Activated CD8-positive, alpha-beta memory T cell treated with anti-CD3 and anti-CD28 coated beads, Interleukin-2, amount 50 U/mL, for 4 hours (primary cell): ENCODE measurements around the gene RAPGEF4.

Experiments used
- DNase-seq: peaks from one replicate; pipeline ENCODE4 v3.0.0-alpha.2; 2020

Gene RAPGEF4

DNA sequence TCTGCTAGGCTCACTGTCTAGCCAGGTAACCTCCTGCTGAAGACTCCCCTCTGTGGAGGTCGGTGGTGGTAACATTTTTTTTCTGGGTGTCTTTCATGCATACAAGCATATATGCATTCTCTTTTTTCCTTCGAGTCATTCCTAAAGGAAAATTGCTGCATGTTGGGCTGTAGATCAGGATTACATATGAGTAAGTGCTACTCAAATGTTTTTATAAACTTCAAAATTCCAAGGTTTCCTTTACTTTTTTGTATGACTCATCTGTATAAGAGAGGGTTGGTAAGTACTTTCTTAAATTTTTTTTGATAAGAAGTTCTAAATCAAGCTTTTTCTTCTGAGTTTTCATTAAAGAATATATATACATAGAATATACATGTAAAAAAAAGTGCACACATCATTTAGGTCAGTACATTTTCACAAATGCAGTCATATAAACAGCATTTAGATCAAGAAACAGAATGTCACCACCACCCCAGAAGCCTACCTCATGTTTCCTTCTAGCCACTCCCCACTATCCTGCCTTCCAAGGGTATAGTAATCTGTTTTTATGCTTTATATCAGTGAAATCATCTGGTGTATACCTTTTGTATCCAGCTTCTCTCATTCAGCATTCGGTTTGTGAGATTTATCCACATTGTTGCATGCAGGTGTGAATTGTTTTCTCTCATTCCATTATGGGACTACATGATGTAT, 212.0 kb downstream of the RAPGEF4 start:
- DNase-seq: no peak

DNA sequence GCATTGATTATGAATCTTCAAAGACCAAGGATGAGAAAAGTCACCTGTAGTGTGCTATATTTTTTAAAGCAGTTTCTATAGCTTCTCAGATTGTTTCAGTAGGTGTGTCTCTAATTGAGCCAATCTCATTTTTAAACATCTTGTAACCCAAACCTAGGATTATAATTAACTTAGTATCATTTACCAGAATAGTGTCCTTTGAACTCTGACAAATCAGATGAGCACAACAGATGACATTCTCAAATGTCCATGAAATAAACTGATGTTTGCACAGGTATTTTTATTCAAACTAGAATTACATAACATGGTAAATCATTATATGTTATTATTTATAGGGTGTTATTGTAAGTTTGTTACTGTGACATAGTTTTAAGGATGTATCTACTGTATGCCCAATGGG, 213.9 kb downstream of the RAPGEF4 start:
- DNase-seq: no peak

DNA sequence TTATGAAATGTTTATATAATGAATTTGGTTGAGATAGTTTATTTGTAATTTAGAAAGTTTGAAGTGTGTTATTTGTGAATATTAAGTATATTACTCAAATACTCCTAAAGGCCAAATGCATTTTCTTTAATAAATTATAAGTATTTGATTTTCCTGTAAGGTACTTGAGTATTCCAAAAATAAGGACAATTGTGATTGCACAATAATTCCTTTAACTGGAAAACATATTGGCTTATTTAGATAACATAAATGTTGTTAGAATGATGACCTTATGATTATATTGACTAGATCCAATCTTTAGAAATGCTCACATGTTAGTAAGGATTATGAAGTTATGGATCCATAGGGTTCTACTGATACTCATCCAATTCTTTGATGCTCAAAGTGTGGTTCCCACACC, 214.9 kb downstream of the RAPGEF4 start:
- DNase-seq: no peak

DNA sequence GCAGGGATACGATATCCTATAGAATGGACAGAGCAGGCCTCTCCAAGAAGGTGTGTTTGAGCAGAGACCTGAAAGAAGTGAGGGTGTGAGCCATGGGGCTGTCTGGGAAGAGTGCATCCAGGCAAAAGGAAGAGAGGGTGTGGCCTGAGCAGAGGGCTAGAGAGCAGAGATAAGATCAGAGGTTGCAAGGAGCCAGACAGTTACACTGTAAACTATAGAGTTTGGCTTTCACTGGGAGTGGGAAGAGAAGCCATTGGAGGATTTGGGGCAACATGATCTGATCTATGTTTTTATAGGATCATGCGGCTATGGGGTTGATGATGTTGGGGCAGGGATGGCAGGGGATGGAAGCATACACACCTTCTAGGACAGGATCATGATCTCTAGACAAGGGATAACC, 215.9 kb downstream of the RAPGEF4 start:
- DNase-seq: no peak

DNA sequence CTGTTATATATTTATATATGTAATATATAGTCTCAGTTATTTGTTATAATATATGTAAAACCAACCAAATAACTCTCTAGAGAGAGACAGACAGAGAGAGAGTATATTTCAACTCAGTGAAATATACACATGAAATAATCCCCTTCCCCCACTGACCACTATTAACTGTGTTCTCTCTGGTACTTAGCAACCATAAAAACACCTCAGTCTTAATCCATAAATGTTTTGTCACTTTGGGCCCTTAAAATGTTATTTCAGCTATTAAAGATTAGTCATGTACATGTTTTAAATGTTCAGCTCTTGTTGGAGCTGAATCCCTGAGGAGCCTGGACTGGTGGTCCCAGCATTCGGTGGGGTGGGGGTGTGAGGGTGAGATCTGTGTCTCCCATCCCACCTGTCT, 217.8 kb downstream of the RAPGEF4 start:
- no peak for DNase-seq

DNA sequence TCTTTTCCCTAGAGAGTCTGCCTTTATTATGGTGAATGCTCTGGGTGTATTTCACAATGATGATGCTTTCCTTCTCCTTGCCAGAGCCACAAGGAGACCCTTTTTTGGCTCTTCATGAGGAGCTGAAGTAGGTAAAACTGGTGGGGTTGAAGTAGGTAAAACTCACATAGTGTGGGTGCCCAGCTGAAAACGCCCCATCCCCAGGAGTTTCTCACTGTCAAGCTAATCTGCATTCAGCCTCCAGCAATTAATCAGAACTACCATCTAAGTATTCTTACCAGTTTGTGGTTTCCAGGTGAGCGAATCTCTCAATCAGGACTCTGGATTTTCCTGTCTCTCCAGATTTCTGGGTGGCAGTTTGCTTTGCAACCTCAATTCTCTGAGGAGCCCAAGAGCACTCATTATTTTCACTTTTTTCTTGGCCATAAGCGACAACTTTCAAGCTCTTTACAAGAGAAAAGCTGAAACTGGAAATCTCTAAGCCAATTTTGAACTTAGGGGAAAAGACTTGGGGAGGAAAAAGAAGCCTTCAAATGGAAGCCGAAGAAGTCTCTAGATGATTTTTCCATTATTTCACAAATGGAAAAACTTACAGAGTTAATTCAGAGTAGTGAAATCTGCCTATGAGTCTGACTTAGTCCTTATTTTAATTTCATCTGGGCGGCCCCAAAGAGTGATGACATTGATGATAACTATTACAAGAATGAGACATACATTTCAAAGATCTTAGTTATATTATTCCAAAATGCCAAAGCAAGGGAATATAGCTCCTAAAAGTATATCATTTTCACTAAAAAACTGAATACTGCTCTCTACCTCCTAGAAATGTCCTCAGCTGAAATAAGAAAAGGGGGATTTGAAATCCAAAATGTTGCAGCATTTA, 218.6 kb downstream of the RAPGEF4 start:
- DNase-seq: no peak

DNA sequence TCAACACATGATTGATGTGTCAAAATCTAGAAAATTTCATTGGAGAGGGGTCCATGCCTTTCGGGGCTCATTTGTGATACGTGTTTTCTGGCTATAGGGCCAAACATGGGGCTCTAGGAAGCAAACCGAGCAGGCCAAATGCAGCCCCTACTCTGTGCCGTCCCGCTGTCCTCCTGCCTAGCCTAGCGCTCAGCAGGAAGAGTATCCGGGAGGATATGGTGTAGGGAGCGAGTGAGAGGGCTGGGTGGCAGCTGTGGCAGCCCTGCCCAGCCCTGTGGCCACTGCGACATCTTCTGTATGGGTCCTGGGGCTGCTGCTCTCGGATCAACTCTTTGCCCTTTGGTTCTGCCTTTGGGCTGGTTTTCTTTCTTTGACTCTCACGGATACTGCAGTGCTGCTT, 219.9 kb downstream of the RAPGEF4 start:
- DNase-seq: no peak

DNA sequence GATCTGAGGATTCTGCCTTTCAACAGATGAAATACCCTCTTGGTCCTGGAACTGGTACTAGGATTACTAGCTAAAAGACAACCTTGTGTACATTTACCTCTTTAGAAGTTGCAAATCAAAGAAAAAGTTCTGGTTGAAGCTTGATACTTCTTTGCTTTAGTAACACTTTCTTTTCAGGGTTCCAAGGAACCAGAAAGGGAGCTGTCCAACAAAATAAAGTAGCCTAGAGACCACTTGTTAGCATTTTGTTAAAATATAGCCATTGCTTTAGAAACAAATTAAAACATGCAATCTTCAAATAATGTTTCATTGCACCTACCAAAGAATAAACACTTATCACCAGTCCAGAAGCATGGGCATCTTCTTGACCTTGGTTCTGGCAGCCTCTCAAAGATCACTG, 222.1 kb downstream of the RAPGEF4 start:
- DNase-seq: no peak

DNA sequence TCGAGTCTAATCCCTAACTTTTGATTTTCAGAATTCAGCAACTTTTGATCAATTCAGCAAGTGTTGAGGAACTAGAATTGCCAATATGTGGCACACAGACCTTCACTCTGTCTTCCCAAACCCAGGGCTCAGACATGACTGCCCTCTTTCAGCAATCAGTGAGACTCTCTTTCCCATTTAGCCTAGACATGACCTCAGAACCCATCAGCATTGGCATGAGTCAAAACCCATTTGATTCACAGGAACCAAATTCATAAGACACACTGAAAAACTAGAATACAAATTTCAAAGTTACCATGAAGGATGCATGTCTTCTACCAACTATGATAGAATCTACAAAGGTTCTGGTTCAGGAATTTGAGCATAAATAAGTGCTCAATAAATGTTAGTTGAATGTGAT, 226.4 kb downstream of the RAPGEF4 start:
- DNase-seq: no peak

DNA sequence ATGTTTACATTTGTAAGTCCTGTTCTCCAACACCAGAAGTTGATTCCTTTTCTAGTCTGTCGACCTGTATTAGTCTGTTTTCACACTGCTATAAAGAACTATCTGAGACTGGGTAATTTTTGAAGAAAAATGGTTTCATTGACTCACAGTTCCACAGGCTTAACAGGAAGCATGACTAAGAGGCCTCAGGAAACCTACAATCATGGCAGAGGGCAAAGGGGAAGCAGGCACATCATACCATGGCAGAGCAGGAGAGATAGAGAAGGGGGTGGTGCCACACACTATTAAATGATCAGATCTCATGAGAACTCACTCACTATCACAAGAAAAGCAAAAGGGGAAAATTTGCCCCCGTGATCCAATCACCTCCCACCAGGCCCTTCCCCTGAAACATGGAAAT, 227.2 kb downstream of the RAPGEF4 start:
- no peak for DNase-seq

DNA sequence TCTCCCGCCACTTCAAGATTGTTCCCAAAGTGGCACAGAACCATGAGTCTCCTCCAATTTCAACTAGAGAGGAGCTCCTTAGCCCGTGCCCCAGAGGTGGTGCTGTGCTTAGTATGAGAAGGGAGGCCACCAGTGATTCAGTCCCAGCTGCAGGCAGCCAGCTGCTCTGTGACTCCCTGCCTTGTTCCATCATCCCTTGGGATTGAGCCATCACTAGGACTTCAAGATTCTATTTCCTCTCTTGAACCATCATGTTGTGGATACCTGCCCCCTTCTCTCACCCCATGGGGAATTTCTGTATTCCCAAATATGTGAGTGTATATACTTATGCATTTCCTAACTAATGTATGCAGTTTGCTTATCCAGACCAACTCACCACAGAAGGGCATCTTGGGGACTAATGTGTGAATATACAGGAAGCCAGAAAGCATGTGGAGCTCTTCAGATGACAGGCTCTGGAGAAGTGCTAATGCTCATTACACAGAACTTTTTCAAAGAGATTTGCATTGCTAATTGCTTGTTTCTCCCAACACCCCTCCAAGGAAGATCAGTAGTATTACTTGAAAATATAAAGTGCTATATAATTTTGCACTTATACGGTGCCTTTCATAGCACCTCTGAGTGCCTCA, 229.0 kb downstream of the RAPGEF4 start:
- no peak for DNase-seq

DNA sequence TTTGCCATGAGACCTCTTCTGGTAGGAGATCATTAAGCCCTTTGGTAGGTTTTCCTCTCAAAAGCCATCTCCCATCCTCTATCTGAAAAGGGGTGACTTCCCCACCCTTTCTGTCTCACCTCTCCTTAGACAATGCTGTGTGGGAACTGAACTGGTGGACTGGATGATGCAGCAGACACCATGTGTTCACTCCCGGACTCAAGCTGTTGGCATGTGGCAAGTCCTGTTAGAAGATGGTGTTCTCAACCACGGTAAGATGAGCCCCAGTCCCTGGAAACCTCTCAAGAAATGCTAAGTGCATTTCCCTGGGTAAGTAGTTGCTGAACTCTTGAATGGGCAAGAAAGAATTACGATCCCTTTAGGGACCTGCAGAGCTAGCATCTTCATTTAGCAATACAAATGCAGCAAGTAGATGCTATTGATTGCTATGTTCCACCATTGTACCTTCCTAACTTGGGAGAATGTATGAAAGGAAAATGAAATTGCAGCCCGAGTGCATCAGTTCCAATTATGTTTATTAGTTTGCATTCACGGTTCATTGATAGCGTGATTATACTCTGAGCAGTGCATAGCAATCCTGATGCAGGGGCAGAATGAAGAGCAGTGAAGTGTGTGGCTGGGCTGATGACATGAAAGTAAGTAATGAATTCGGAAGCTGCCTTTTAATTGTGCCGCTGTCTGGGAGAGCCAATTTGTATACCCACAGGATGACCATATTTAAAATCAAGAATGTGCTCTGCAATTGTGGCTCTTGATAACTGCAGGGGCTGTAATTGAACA, 230.0 kb downstream of the RAPGEF4 start:
- no peak for DNase-seq

DNA sequence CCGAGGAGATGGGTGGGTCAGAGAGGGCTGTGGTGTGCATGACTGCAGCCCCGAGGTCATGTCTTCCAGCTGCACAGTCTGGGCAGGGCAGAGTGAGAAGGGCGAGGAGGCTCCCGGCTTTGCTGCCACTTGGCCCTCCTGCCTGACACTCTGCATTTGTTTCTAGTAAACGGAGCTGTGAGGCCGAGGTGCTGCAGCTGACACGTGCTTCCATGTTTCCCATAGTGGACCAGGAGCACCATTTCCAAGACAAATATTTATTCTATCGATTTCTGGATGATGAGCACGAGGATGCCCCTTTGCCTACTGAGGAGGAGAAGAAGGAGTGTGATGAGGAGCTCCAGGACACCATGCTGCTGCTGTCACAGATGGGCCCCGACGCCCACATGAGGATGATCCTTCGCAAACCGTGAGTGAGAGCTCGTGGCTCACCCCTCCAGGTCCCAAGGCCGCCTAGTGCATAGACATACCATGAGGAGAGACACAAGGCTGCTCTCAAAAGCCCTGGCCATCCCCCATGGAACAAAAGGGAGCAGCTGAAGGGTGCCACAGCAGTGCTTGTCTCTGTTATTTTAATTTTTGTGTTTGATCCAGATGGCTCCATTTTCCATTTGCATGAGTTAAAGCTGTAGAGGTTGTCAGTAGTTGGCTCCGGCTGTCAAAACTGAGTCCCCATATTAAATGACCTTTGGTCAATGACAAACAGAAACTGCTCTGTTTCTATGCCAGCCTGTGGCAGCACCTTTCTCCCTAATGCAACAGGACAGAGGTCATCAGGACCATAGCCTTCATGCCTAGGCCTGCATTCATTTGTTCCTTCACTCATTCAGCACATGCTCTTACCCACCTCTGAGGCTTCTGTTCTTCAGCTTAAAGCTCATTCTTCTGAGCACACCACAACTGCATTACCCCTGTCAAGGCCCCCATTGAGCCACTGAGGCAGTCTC, 231.7 kb downstream of the RAPGEF4 start:
- no peak for DNase-seq

DNA sequence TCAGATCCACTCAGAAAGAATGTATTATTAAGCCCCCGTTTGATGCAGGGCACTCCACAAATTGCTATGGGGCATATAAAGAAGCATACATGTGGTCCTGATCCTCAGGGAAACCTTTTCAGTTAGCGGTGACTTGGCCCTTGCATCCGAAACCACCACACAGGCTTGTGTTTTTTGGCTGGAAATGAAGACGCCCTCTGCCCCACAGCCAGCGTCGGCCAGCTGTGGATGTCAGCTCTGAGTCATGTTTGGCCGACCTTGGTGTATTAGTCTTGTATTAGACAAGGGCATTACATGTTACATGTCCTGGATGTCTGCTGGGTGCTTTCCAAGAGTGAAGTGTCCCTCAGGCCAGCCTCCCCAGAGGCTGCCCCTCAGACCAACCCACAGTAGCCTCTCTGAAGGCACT, 232.4 kb downstream of the RAPGEF4 start:
- DNase-seq: no peak

DNA sequence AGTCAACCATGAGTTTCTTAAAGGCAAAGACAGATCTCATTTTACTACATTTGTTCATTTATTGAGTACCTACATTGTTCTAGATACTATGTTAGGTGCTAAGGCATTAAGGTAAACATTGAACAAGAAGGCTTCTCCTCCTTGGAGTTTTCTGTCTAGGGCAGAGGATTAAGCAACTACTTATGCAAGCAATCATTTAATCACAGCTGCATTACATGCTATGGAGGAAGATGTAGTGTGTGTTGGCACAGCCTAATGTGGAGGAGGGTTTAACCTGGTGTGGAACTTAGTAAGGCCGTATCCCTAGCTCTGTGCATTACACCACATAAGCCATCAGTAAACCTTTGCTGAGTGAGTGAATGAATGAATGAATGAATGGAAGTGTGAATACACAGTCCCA, 233.5 kb downstream of the RAPGEF4 start:
- no peak for DNase-seq

DNA sequence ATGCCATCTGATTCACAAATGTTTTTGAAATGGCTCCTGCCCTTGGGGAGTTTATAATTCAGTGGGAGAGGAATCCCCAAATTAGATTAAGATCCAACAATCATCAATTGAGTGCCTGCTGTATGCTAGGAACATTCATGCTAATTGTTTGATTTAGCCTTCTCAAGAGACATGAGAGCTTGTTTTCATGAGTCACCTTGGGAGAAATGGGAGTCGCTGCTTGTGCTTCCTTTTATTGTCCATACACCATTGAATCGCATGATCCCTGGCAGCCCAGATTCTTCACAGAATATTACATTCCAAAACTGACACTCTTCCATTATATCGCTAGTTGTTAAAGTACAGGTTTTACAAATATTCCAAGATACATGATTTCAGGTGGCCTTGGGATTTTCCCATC, 234.0 kb downstream of the RAPGEF4 start:
- no peak for DNase-seq

DNA sequence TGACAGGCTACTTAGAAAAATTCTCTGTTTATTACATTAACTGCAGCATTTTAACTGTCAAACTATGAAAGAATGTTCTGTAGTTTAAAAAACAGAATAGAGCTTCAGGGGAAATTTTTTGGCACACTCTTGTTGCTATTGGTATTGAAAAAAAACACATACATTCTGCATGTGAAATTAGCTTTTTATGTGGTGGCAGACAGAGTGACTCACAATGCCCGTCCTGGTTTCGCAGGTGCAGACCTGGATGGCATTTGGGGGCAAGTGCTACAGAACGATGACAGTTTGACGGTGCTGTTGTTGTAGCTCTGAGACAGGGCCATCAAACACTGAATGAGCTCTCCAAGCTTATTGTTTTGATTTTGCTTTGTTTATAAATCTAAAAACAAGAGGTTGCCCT, 235.0 kb downstream of the RAPGEF4 start:
- DNase-seq: peak; percentile 46

DNA sequence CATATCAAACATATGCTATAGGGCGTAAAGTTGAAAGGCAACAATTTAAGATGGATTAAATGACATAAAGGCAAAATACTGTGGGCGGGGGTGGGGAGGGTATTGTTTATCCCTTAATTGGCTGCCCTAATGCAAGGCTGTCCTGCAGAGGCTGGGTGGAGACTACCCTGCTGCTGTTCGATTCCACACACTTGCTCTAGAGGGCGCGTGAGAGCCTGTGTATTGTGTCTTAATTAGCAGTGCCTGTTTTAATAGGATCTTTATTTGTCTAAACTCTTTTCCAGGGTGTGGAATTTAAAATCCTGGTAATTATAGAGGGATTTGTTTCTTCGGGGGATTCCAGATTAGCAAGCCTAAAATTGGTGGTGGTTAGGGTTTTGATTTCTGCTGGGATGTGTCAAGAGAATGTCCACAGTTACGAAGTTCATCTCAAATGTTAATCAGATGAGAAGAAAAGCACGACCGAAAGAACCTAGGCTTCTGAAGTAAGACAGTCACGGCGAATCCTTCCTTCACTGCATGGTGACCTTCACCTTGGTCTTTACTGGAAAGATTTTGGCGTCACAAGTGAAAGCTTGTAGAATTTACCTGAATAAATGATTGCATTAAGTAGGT, 236.5 kb downstream of the RAPGEF4 start:
- peak; percentile 37 for DNase-seq

DNA sequence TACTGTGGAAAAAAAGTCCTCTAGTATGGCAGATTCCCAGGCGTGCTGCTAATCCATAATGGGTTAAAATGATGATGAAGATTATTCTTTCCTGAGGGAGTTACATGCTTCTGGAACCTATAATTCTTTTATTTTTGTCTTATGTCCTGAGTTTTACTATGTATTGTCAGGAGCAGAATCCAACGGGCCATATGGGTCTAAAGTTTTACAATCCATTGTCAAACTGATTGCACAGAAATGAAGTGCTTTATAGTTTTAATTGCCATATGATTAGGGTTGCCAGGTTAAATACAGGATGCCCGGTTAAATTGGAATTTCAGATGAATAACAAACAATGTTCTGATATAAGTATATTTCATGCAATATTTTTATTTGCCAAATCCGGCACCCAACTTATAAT, 239.1 kb downstream of the RAPGEF4 start:
- DNase-seq: no peak

DNA sequence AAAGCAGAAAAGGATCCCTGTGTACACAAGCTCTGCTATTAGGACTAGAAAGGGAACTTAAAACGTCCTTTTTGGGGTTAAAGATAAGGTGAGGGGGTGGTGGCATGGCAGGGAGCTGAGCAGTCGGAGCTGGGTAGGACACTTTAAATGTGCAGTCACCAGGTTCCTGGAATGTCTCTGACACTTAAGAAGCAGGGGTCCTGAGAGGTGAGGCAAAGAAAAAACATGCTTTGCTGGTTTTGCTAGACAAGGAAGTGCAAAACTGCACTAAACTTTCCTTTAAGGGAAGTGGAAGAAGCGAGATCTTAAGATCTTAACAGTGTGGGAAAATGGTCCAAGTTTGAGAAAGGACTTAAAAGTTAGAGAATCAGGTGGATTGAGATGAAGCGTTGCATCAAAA, 240.5 kb downstream of the RAPGEF4 start:
- DNase-seq: no peak

DNA sequence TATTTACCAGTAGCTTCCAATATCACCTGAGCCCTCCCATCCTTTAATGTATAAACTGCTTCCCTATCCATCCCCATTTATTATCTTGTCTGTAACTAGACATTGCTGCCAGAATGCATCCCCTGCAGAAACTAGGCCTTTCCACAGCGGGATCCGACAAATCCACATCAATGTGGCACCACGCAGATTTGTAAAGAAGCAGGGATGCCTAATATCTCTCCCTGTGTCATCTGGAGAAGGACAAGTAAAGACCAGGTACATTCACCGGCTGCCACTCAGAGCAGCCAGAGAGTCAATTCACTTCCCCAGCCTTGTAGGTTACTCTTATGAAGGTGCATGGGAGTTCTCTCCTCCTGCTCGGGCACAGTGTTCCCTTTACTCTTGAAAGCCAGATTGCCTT, 241.2 kb downstream of the RAPGEF4 start:
- no peak for DNase-seq
